ENCODE measurements around the gene ANAPC15. TPM values are rescaled to one million over a fixed set of nuclear protein-coding genes. Genes with fewer than 3 reads are reported as not detected.
"Not testable (repeated sequence)": the region's sequence is repeated elsewhere in the genome, so short reads cannot be mapped to it uniquely, and the experiment has no call there.

The ANAPC15 gene
- total and polyA plus RNA-seq, 9 of the 15 experiments (the other 6 are each of a cell fraction or from before 2014, with no cell fraction given), result 53.0 to 254 (median 75.7) TPM

GRCh38 chr11:72135473-72135872 is 23.0 kb upstream of the ANAPC15 start, which contains the start of gene FOLR3:
TSS of gene FOLR3 (plus strand) at chr11:72135725. CDS start at chr11:72135953, 228 bp downstream.
- DNase-seq (ENCODE audit: extremely low read depth in 1 of 4, low spot score in 3 of 4); ATAC-seq; H2AFZ ChIP-seq (ENCODE audit: low read depth, low read length); BruUV-seq (replicated peaks); CTCF ChIA-PET (ENCODE audit: low intra/inter-chr PET ratio); intact Hi-C loops (cut with micrococcal nuclease); H3K4me3 ChIP-seq; H3K4me1 ChIP-seq (replicated peaks in 1 of 2; ENCODE audit: control insufficient read depth in 2 of 2, insufficient read depth in 2 of 2, low read length in 2 of 2); H3K9ac ChIP-seq (ENCODE audit: insufficient read depth in 1 of 2, low read depth in 2 of 2, low read length in 2 of 2); H4K20me1 ChIP-seq (replicated peaks; ENCODE audit: control insufficient read depth, insufficient read depth, low read length); H3K36me3 ChIP-seq (ENCODE audit: control insufficient read depth, insufficient read depth, low read length); H3K9me3 ChIP-seq (replicated peaks; ENCODE audit: control insufficient read depth, insufficient read depth, low read depth, low read length); H3K79me2 ChIP-seq (ENCODE audit: control insufficient read depth, insufficient read depth, low read length); H3K27me3 ChIP-seq (ENCODE audit: control insufficient read depth in 2 of 2, insufficient read depth in 2 of 2, low read length in 2 of 2); H3K4me2 ChIP-seq (ENCODE audit: insufficient read depth, low read length); FAIRE-seq; H3K9me1 ChIP-seq (ENCODE audit: control insufficient read depth, insufficient read depth, low read length); in situ Hi-C loops (cut with MboI); H3K27ac ChIP-seq (ENCODE audit: extremely low read depth, low read depth, low read length): not testable (repeated sequence)
- 63% methylated on average over 4 of the region's 4 CpGs for WGBS (ENCODE audit: insufficient coverage, low coverage, missing lambda C conversion rate)
- POLR2A ChIA-PET, result interaction anchor here (1.1 to 2.0 kb wide), 2 partner anchors 10 to 13 kb away, joined by 3 to 7 read pairs; no protein-coding TSS in a partner anchor

- Histone ChIP-seq H4K20me1 (replicated peaks; ENCODE audit: control insufficient read depth, insufficient read depth, low read length) (no peaks in the 10 kb centered on the region), H3K36me3 (ENCODE audit: control insufficient read depth, insufficient read depth, low read length) (no peaks in the 10 kb centered on the region), H3K4me3 (no peak overlapping the region), H2AFZ (ENCODE audit: low read depth, low read length) (no peak overlapping the region), H3K79me2 (ENCODE audit: control insufficient read depth, insufficient read depth, low read length) (no peaks in the 10 kb centered on the region), H3K9ac (ENCODE audit: insufficient read depth in 1 of 2, low read depth in 2 of 2, low read length in 2 of 2) (no peak overlapping the region), H3K27me3 (ENCODE audit: control insufficient read depth in 2 of 2, insufficient read depth in 2 of 2, low read length in 2 of 2) (no peaks in the 10 kb centered on the region), H3K9me3 (replicated peaks; ENCODE audit: control insufficient read depth, insufficient read depth, low read depth, low read length) (no peaks in the 10 kb centered on the region; the same call in 1 of the 2 replicates), H3K27ac (ENCODE audit: extremely low read depth, low read depth, low read length) (no peak overlapping the region), H3K9me1 (ENCODE audit: control insufficient read depth, insufficient read depth, low read length) (no peaks in the 10 kb centered on the region), H3K4me2 (ENCODE audit: insufficient read depth, low read length) (no peak overlapping the region), H3K4me1 (replicated peaks in 1 of 2; ENCODE audit: control insufficient read depth in 2 of 2, insufficient read depth in 2 of 2, low read length in 2 of 2) (peaks cover 0 to 6% of the 10 kb centered on the region in 2 experiments; a peak in 1 of 5 replicates)
- intact Hi-C loops (cut with micrococcal nuclease), result no loop called here
- WGBS (ENCODE audit: insufficient coverage, low coverage, missing lambda C conversion rate), result 52% methylated on average over 2 of the region's 2 CpGs
- TF ChIP-seq ZNF41 (CRISPR knock-in tag; conservative IDR thresholded peaks at IDR 0.05), result no peak
- no peak for TF ChIP-seq TFE3 (CRISPR knock-in tag; IDR thresholded peaks at IDR 0.05)
- no peak for TF ChIP-seq HNRNPUL1 (IDR thresholded peaks at IDR 0.05; ENCODE audit: low read length)
- no peak for TF ChIP-seq NFYB (IDR thresholded peaks at IDR 0.05; ENCODE audit: extremely low read depth, insufficient read length)
- TF ChIP-seq CREB1 (IDR thresholded peaks at IDR 0.05), result no peak
- no peak for TF ChIP-seq CREB1 (CRISPR knock-in tag; IDR thresholded peaks at IDR 0.05)
- no peak for TF ChIP-seq ZNF140 (CRISPR knock-in tag; IDR thresholded peaks at IDR 0.05)
- no peak for TF ChIP-seq SIN3B (IDR thresholded peaks at IDR 0.05; ENCODE audit: low read depth)
- TF ChIP-seq SMAD4 (CRISPR knock-in tag; conservative IDR thresholded peaks at IDR 0.05), result no peak
- no peak for TF ChIP-seq KDM5B (IDR thresholded peaks at IDR 0.05; ENCODE audit: insufficient replicate concordance, low read depth, low read length)
- TF ChIP-seq ZNF830 (CRISPR knock-in tag; IDR thresholded peaks at IDR 0.05), result no peak
- TF ChIP-seq KLF6 (CRISPR knock-in tag; IDR thresholded peaks at IDR 0.05; ENCODE audit: borderline replicate concordance), result no peak
- TF ChIP-seq ZZZ3 (IDR thresholded peaks at IDR 0.05), result no peak
- no peak for TF ChIP-seq FOXO4 (CRISPR knock-in tag; IDR thresholded peaks at IDR 0.05)
- TF ChIP-seq TAL1 (IDR thresholded peaks at IDR 0.05), result no peak
- FAIRE-seq (no peak), DNase-seq (ENCODE audit: extremely low read depth in 1 of 4, low spot score in 3 of 4) (no peak), ATAC-seq (no peak)
- BruUV-seq (replicated peaks), result no TSS peak
- in situ Hi-C loops (cut with MboI), result no loop called here
- ChIA-PET POLR2A (interaction anchor here (0.7 kb wide), 1 partner anchor 152 kb away, joined by 3 read pairs; no protein-coding TSS in a partner anchor), CTCF (ENCODE audit: low intra/inter-chr PET ratio) (no interaction called here)
Measured at GRCh38 chr11:72132646-72133045, 20.2 kb upstream of the ANAPC15 start.
